ENCODE results near the gene TMEM92. TPM values are rescaled to one million over a fixed set of nuclear protein-coding genes. Genes with fewer than 3 reads are reported as not detected.

The TMEM92 gene
- total and polyA plus RNA-seq, 2 of the 13 experiments (the other 11 are each of a cell fraction or from before 2014, with no cell fraction given) = 0.07 TPM; not detected in 1

DNA sequence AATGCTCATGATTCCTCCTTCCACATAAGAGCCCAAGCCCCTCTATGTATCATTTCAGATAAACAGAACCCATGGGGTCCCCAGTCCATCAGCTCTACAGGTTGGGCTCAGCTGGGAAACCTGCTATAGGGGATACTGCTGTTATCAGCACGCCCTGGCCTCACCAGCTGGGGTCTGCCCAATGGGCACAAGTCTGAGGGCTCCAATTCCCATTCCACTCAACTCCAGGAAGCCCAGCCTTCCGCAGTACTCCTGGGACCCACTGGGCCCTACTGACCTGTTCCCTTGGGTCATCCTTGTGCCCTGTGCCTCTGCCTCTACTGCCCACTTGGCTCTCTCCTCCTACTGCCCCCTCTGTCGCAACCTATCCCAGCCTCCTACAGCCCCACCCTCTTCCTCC, 55.5 kb downstream of the TMEM92 start:
- in situ Hi-C loops (cut with HindIII; ENCODE audit: extremely low pct_ligation_motif_present, low pct_unique_long_range_greater_than_20kb) = no loop called here
- ChIA-PET CTCF (ENCODE audit: low intra/inter-chr PET ratio, low total read pairs) (no interaction called here), POLR2A (no interaction called here)
- Histone ChIP-seq H3K27me3 (ENCODE audit: control insufficient read depth in 1 of 2, insufficient read depth in 2 of 2, low read length in 2 of 2) (peaks cover 10 to 44% of the 10 kb centered on the region in 2 experiments; a peak in 4 of 5 replicates), H3K79me2 (ENCODE audit: insufficient read depth, low read length) (no peaks in the 10 kb centered on the region), H3K4me2 (ENCODE audit: low read depth, low read length) (no peak overlapping the region), H3K36me3 (replicated peaks in 1 of 2; ENCODE audit: control insufficient read depth in 1 of 2, insufficient read depth in 2 of 2, low read length in 2 of 2) (no peaks in the 10 kb centered on the region), H3K9me3 (ENCODE audit: low read length) (no peaks in the 10 kb centered on the region), H2AFZ (ENCODE audit: low read length) (no peak overlapping the region), H3K4me3 (replicated peaks in 1 of 3; ENCODE audit: insufficient read depth in 1 of 3, low read depth in 2 of 3, low read length in 3 of 3) (no peak overlapping the region), H4K20me1 (ENCODE audit: insufficient read depth, low read length) (no peaks in the 10 kb centered on the region), H3K9ac (ENCODE audit: insufficient read depth, low read depth, low read length) (no peak overlapping the region), H3K27ac (ENCODE audit: extremely low read length, insufficient read depth, low read length) (no peak overlapping the region), H3K4me1 (ENCODE audit: insufficient read depth, low read length) (0 out of 2 replicates have a peak, but pooled peaks cover 5% of the 10 kb centered on the region)
- ATAC-seq (no peak), FAIRE-seq (no peak), DNase-seq (ENCODE audit: low spot score) (no peak)
- BruUV-seq (replicated peaks) = no TSS peak
- 24% methylated on average over 3 of the region's 3 CpGs for WGBS (ENCODE audit: low lambda C conversion rate)
- TF ChIP-seq LCORL (IDR thresholded peaks at IDR 0.05) (no peak), LCORL (CRISPR knock-in tag; IDR thresholded peaks at IDR 0.05) (no peak)
- TF ChIP-seq, protein P1, sequence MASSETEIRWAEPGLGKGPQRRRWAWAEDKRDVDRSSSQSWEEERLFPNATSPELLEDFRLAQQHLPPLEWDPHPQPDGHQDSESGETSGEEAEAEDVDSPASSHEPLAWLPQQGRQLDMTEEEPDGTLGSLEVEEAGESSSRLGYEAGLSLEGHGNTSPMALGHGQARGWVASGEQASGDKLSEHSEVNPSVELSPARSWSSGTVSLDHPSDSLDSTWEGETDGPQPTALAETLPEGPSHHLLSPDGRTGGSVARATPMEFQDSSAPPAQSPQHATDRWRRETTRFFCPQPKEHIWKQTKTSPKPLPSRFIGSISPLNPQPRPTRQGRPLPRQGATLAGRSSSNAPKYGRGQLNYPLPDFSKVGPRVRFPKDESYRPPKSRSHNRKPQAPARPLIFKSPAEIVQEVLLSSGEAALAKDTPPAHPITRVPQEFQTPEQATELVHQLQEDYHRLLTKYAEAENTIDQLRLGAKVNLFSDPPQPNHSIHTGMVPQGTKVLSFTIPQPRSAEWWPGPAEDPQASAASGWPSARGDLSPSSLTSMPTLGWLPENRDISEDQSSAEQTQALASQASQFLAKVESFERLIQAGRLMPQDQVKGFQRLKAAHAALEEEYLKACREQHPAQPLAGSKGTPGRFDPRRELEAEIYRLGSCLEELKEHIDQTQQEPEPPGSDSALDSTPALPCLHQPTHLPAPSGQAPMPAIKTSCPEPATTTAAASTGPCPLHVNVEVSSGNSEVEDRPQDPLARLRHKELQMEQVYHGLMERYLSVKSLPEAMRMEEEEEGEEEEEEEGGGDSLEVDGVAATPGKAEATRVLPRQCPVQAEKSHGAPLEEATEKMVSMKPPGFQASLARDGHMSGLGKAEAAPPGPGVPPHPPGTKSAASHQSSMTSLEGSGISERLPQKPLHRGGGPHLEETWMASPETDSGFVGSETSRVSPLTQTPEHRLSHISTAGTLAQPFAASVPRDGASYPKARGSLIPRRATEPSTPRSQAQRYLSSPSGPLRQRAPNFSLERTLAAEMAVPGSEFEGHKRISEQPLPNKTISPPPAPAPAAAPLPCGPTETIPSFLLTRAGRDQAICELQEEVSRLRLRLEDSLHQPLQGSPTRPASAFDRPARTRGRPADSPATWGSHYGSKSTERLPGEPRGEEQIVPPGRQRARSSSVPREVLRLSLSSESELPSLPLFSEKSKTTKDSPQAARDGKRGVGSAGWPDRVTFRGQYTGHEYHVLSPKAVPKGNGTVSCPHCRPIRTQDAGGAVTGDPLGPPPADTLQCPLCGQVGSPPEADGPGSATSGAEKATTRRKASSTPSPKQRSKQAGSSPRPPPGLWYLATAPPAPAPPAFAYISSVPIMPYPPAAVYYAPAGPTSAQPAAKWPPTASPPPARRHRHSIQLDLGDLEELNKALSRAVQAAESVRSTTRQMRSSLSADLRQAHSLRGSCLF (CRISPR knock-in tag; IDR thresholded peaks at IDR 0.05; ENCODE audit: borderline replicate concordance) = no peak
- intact Hi-C loops (cut with micrococcal nuclease; ENCODE audit: unreplicated experiment) = no loop called here
